ES-I3 (cell line): ENCODE measurements around the gene NDUFAB1.

Source experiments
- H3K36me3 ChIP-seq: 2 replicates; pipeline ENCODE4 v1.6.1; 2013; ENCODE audit warnings: mild to moderate bottlenecking, low read length, control low read depth, moderate library complexity; ENCODE audit not compliant: insufficient read depth
- H3K4me1 ChIP-seq: 2 replicates; pipeline ENCODE4 v1.6.1; 2013; ENCODE audit warnings: mild to moderate bottlenecking, control low read depth, low read length; ENCODE audit not compliant: insufficient read depth
- H3K9ac ChIP-seq: 2 replicates; pipeline ENCODE4 v1.6.1; 2013; ENCODE audit warnings: low read depth, mild to moderate bottlenecking, low read length, moderate library complexity
- H3K9me3 ChIP-seq: 2 replicates; pipeline ENCODE4 v1.6.1; 2013; ENCODE audit warnings: mild to moderate bottlenecking, low read length, moderate library complexity; ENCODE audit not compliant: control insufficient read depth, insufficient read depth

NDUFAB1 gene

DNA sequence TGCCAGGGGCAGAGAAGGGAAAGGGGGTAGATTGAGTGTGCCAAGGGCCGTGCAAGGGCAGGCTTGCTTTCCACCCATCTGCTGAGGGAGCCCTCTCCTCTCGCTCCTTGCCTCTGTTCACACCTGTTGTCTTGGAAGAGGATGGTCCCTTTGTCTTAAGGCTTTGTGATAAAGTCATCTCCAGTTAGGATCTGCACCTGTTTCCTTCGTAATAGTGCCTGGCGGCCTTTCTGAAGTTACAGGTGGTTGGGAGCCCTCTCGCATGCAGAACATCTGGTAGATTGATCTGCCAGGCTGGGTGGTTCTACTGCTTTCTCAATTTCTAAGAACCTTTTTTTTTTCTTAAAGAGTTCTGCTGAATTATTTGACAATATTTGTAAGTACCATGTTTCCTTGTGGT, 22.3 kb downstream of the NDUFAB1 start:
- Histone ChIP-seq H3K4me1 (no peaks in the 10 kb centered on the region), H3K36me3 (peaks cover 23% of the 10 kb centered on the region), H3K9ac (no peak overlapping the region), H3K9me3 (no peaks in the 10 kb centered on the region)

DNA sequence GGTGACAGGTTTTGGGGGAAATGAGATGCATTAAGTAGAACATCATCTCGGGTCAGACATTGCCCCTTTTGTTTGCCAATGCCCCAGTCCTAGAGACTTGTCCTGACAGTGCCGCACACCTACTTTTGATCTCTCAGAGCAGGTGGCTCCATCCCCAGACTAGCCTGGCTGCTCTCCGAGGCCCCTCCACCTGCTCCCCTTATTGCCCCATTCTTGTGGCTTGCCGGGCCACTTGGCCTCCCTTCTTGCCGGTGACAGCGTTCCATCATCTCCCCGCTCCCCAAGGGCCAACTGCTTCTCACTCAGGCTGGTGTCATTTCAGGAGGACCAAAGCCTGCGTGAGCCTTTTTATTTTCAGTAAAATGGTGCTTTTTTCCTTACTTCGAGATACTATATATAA, 23.7 kb downstream of the NDUFAB1 start:
- no peak overlapping the region for H3K9ac ChIP-seq
- peaks cover 33% of the 10 kb centered on the region for H3K36me3 ChIP-seq
- H3K4me1 ChIP-seq, result no peaks in the 10 kb centered on the region
- no peaks in the 10 kb centered on the region for H3K9me3 ChIP-seq

DNA sequence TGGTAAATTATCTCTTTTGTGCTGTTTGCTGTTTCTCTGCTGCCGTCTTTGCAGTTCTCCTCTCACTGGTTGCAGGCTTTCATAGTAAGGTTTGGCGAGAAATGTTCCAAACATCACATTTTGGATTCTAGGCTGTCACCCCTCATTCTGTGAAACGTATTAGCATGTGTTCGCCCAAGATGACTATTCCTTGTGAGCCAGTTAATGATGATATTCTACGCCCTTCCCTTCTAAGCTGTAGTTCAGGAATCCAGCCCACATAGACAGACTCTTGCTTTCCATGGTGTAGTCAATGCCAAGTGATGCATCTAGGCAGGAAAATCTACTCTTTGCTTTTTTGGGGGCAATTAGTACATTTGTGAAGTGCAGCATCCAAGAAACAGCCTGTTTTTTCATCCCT, 24.2 kb downstream of the NDUFAB1 start:
- no peaks in the 10 kb centered on the region for H3K4me1 ChIP-seq
- H3K9ac ChIP-seq, result no peak overlapping the region
- H3K9me3 ChIP-seq, result no peaks in the 10 kb centered on the region
- H3K36me3 ChIP-seq, result peaks cover 34% of the 10 kb centered on the region

DNA sequence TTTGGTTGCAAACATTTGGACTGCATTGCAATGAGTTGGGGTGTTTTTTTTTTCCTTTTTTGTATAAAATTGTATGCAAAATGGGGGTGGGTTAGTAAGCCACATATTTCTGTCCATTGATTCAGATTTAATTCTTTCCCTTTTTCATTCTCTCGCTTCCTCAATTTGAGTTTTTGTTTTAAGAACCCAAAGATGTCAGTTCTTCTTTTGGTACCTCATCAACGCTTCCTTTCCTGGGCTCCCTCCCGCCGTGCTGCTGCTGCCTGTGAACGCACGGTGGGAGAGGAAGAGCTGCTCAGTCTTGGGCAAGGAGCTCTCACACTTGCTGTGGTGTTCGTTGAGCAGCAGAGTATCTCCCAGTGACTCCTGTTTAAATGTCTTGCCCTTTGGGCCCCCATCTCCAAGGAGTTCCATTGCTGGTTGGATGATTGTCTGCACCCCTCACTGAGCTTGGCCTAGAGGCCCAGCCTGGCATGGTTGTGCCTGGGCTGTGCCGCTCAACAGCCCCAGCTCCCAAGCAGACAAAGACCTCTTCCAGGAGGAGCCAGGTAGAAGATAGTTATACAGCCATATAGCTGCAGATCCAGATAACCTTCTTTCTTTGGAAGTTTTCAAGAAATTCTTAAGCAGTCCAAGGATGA, 25.0 kb downstream of the NDUFAB1 start:
- Histone ChIP-seq H3K4me1 (no peaks in the 10 kb centered on the region), H3K9ac (no peak overlapping the region), H3K36me3 (peaks cover 39% of the 10 kb centered on the region), H3K9me3 (no peaks in the 10 kb centered on the region)

DNA sequence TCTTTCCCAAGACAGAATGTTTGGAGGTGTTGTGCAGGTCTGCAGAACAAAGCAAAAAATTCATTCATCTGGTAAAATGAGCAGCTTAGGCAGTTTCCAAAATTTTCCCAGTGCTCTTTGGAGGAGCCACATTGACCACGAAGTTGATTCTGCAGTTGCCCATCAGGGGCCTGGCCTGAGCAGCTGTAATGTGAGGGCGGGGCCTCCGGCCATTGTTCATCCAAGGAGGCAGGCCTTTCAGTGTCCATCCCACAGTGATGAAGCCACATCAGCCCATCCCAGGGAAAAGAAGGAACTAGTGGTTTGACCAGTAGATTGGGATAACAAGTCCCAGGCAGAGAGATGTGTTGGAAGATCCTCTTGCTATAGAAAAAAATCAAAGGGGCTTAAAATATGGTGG, 28.5 kb downstream of the NDUFAB1 start:
- Histone ChIP-seq H3K9ac (no peak overlapping the region), H3K4me1 (no peaks in the 10 kb centered on the region), H3K36me3 (peaks cover 64% of the 10 kb centered on the region), H3K9me3 (no peaks in the 10 kb centered on the region)

DNA sequence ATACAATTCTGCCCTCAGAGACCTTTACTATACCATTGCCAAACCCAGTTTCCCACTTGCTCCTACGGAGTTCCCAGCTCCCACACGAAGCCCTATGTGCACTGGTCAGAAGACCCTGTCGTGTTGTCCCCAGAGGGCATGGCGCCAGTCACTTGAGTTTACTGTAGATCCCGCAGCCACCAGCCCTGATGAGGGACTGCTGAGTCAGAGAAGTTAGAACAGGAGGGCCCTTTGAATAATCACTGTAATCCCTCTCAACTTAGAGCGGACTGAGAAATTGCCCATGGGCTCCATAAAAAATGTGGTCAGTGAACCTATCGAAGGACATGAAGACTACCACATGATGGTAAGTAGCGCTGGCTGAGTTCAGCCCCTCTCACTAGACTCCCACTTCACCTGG, 29.4 kb downstream of the NDUFAB1 start:
- H3K9me3 ChIP-seq, result no peaks in the 10 kb centered on the region
- peaks cover 66% of the 10 kb centered on the region for H3K36me3 ChIP-seq
- no peak overlapping the region for H3K9ac ChIP-seq
- no peaks in the 10 kb centered on the region for H3K4me1 ChIP-seq

DNA sequence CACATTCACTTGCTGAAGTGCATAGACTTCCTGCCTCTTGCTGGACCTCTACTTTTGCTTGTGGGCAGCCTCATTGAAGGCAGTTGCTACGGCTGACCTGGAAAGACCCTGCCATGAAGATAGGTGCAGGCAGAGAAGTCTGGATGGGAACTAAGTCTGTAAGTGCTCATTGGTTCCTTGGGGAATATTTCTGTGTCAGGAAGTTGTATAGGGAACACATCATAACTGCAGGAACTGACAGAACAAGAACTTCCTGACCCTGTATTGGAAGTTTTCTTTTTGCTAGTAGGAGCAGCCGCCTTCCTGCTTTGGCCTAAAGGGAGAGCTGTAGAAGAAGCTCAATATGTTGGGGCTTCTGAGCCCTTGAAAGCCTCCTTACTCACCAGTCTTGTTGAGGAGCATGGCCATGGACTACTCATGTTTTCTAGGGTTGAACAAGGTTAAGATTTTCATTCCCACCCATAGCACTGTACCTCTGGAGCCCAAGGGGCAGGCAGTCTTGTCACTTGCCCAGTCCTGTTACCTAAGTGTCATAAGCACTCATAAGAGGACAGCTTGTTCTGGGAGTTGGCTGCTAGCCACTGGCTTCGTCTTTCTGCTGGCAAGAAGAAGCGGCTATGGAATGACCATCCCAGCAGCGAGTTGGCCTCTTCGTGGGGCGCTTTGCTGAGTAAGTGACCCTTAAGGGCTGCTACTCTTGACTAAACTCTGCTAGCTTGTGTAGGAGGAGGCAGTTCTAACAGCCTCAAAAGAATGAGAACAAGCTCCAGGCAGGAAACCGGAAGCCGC, 31.3 kb downstream of the NDUFAB1 start:
- H3K9ac ChIP-seq, result no peak overlapping the region
- no peaks in the 10 kb centered on the region for H3K9me3 ChIP-seq
- H3K36me3 ChIP-seq, result peaks cover 65% of the 10 kb centered on the region
- H3K4me1 ChIP-seq, result no peaks in the 10 kb centered on the region

DNA sequence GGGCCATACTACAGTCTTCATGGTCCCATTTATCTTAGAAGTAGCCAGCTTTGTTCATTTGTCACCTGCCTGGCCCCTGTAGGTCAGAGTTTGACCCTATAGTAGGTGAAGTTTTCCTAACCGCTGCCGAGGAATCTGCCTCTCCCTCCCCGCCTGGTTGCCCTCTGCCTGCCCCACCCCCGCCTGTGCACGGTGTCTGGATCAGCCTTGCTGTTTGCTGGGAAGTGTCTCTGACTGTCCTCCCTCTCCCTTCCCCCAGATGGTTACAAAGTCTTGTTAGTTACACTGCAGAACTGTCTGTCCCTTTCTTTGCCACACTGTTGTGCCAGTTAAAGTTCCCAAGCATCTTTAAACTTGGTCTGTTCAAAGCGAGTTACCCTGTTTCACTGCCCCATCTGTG, 32.9 kb downstream of the NDUFAB1 start:
- H3K9ac ChIP-seq, result no peak overlapping the region
- no peaks in the 10 kb centered on the region for H3K9me3 ChIP-seq
- H3K4me1 ChIP-seq, result no peaks in the 10 kb centered on the region
- peaks cover 56% of the 10 kb centered on the region for H3K36me3 ChIP-seq

DNA sequence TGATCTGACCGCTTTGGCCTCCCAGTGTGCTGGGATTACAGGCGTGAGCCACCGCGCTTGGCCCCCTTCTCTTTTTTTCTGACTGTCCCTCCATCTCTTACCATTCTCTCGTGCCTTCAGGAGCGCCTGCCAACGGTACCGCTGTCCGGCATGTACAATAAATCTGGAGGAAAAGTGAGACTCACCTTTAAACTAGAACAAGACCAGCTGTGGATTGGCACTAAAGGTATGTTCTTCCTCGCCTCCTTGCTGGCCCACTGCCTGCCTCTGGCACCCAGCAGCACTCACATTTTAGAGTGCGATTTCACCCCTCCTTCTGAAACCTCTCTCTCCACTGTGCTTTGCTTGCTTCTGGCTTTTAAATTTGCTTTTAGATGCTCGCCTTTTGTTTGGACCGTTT, 33.6 kb downstream of the NDUFAB1 start:
- Histone ChIP-seq H3K4me1 (no peaks in the 10 kb centered on the region), H3K9ac (no peak overlapping the region), H3K36me3 (peaks cover 52% of the 10 kb centered on the region), H3K9me3 (no peaks in the 10 kb centered on the region)

DNA sequence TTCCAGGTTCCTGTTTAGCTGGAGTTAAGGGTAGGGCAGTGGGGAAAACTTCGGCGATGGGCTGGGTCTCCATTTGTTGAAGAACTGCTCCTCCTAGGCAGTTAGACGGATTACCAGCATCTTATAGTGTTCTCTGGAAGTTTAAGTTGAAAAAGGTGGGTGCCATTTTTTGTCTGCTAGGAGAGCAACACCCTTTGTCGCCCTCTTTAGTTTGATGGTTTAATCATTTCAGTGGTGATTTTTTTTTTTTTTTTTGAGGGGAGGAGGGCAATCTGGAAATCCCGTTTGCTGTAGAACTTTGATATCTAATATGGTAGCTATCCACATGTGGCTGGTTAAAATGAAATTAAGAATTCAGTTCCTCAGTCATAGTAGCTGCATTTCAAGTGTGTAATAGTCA, 34.5 kb downstream of the NDUFAB1 start:
- Histone ChIP-seq H3K9ac (no peak overlapping the region), H3K4me1 (no peaks in the 10 kb centered on the region), H3K36me3 (peaks cover 47% of the 10 kb centered on the region)

DNA sequence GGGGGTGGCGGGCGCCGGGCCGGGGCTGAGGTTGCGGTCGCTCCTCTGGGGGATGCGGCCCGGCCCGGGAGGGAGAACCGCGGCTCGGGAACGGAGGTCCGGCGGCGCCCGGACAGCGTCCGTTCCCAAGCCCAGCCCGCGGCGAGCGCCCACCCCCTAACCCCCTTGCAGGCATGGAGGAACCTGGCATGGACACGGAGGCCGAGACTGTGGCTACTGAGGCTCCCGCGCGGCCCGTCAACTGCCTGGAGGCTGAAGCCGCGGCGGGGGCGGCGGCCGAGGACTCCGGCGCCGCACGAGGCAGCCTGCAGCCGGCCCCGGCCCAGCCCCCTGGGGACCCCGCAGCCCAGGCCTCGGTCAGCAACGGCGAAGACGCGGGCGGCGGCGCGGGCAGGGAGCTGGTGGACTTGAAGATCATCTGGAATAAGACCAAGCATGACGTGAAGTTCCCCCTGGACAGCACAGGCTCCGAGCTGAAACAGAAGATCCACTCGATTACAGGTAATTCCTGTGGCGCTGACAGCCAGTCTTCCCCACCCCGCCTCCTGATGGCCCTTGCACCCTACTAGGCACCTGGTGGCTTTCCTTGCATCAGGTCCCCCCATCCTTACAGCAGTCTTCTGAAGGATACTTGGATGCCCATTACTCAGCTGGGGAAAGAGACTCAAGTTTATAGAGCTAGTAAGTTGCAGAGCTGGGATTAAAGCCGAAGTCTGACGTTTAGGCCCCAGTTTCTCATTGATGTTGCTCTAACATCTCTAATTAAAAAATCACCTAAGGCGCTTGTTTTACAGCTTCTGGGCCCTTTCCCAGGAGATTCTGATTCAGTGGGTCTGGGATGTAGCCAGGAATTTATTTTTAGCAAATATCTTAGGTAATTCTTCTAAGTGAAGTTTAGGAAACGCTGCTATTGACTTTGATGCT, 38.1 kb downstream of the NDUFAB1 start:
- peak overlapping the region; percentile 77 for H3K9ac ChIP-seq
- peaks cover 21% of the 10 kb centered on the region for H3K36me3 ChIP-seq
- peaks cover 5% of the 10 kb centered on the region; the same call in 1 of the 2 replicates for H3K4me1 ChIP-seq
- H3K9me3 ChIP-seq, result no peaks in the 10 kb centered on the region

More for the DNA sequence above, 34.5 kb downstream of the NDUFAB1 start:
- no peaks in the 10 kb centered on the region for H3K9me3 ChIP-seq

DNA sequence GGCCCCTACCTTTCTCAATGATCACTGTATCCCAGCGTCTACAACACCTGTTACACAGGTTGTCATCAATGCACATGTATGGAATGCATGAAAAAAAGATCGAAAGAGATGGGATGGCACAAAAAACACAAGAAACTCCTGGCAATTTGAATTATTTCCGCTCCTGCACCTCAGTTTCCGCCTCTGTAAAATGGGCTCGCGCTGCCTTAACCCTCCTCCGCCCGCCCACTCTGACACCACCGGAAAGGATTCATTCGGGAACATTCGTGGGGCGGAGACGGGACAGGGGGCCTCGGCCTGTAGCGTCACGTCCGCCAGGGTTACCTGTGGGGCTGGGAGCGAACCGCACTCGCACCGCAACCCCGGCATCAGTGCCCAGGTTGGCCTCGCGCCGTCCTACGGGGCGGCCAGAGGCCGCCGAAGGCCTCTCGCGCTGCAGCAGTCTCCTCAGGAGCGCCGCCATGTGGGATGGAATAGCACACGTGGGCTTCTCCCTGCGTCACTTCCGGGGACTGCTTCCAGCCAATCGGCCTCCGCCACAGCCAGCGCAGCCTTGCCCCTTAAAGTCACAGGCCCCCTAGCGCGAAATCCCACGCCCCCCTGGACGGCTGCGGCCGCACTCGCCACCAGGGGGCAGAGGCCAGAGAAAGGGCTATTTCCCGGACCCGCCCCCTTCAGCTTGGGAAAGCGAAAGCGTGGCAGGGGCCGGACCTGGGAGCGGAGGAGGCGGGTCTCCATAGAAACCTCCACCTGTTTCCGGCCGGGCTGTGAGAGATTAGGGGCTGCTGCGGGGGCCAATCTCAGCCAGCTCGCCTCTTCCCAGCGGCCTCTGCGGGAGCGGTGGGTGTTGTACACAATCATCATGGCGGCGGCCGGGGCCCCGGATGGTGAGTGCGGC, 39.0 kb downstream of the NDUFAB1 start, which contains the start of the genes EARS2 and UBFD1:
TSS of gene EARS2 (minus strand) at position 470 of the 898 bp plus-strand sequence. CDS start at position 463, 7 bp downstream.
TSS of gene UBFD1 (plus strand) at position 847 of the 898 bp plus-strand sequence. CDS start at position 863, 16 bp downstream.
- no peaks in the 10 kb centered on the region for H3K9me3 ChIP-seq
- peaks cover 5% of the 10 kb centered on the region; the same call in 1 of the 2 replicates for H3K4me1 ChIP-seq
- H3K36me3 ChIP-seq, result peaks cover 13% of the 10 kb centered on the region
- peak within 1 kb of the TSS; percentile 77 for H3K9ac ChIP-seq

DNA sequence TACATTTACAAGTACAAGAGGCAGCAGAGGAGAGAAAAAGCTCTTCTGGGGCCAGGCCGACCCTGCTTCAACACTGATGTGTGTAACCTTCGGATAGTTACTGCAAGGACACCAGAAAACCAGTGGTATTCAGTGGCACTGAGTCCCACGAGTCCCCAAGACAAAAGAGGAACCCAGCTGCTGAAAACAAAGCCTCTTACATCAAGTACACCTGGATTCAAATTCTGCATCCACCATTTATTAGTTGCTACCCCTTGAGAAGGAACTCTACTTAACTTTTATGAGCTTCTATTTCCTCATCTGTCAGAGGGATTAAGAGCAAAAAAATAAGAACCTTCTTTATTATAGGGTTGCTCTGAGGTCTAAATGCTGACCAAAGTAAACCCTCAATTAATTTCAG, 41.6 kb downstream of the NDUFAB1 start:
- H3K36me3 ChIP-seq, result peaks cover 9% of the 10 kb centered on the region
- no peak overlapping the region for H3K9ac ChIP-seq
- H3K9me3 ChIP-seq, result no peaks in the 10 kb centered on the region
- H3K4me1 ChIP-seq, result peaks cover 5% of the 10 kb centered on the region; the same call in 1 of the 2 replicates
